Measurements from ENCODE around the gene RASGRP2.

DNA sequence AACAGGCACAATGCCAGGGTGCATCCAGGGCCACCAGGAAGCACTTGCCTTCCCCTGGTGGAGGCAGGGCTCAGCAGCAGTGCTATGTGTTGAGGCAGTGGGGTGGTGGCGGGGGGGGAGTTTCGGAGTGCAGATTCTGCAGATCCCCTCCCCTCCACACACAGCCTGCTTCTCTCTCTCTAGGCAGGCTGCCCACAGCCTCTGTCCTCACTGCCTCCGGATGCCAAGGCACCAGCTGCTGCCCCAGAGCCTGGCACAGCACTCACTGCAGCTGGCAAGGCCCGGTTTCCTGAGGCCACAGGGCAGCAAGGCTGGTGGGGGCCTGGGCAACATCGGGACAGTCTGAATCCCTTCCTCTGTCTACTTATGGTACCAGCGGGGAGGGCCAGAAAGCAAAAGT, 56.7 kb downstream of the RASGRP2 start:
- TF ChIP-seq, protein P1, sequence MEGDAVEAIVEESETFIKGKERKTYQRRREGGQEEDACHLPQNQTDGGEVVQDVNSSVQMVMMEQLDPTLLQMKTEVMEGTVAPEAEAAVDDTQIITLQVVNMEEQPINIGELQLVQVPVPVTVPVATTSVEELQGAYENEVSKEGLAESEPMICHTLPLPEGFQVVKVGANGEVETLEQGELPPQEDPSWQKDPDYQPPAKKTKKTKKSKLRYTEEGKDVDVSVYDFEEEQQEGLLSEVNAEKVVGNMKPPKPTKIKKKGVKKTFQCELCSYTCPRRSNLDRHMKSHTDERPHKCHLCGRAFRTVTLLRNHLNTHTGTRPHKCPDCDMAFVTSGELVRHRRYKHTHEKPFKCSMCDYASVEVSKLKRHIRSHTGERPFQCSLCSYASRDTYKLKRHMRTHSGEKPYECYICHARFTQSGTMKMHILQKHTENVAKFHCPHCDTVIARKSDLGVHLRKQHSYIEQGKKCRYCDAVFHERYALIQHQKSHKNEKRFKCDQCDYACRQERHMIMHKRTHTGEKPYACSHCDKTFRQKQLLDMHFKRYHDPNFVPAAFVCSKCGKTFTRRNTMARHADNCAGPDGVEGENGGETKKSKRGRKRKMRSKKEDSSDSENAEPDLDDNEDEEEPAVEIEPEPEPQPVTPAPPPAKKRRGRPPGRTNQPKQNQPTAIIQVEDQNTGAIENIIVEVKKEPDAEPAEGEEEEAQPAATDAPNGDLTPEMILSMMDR (IDR thresholded peaks at IDR 0.05): no peak
- TF ChIP-seq POLR2A (IDR thresholded peaks at IDR 0.05): no peak
- TF ChIP-seq POLR2AphosphoS5 (IDR thresholded peaks at IDR 0.05): no peak
- TF ChIP-seq EP300 (IDR thresholded peaks at IDR 0.05): no peak

Measured in upper lobe of left lung (tissue), 4 donors.